ENCODE measurements around the gene MED1.
"Not testable (repeated sequence)": the region's sequence is repeated elsewhere in the genome, so short reads cannot be mapped to it uniquely, and the experiment has no call there.

- TF ChIP-seq CTCF (IDR thresholded peaks at IDR 0.05); ZFX (IDR thresholded peaks at IDR 0.05; ENCODE audit: borderline replicate concordance): not testable (repeated sequence)
Observed at GRCh38 chr17:39468610-39469009, 17.5 kb upstream of the MED1 start.

Measured in 22Rv1 (cell line).